GM04503 (cell line): ENCODE data around the gene MZT1.
"Not testable (repeated sequence)": the region's sequence is repeated elsewhere in the genome, so short reads cannot be mapped to it uniquely, and the experiment has no call there.

Source experiments
- DNase-seq: peaks from one replicate; pipeline ENCODE4 v3.0.0-alpha.2; 2012; ENCODE audit warnings: low read depth

MZT1 gene, protein sequence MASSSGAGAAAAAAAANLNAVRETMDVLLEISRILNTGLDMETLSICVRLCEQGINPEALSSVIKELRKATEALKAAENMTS

DNA sequence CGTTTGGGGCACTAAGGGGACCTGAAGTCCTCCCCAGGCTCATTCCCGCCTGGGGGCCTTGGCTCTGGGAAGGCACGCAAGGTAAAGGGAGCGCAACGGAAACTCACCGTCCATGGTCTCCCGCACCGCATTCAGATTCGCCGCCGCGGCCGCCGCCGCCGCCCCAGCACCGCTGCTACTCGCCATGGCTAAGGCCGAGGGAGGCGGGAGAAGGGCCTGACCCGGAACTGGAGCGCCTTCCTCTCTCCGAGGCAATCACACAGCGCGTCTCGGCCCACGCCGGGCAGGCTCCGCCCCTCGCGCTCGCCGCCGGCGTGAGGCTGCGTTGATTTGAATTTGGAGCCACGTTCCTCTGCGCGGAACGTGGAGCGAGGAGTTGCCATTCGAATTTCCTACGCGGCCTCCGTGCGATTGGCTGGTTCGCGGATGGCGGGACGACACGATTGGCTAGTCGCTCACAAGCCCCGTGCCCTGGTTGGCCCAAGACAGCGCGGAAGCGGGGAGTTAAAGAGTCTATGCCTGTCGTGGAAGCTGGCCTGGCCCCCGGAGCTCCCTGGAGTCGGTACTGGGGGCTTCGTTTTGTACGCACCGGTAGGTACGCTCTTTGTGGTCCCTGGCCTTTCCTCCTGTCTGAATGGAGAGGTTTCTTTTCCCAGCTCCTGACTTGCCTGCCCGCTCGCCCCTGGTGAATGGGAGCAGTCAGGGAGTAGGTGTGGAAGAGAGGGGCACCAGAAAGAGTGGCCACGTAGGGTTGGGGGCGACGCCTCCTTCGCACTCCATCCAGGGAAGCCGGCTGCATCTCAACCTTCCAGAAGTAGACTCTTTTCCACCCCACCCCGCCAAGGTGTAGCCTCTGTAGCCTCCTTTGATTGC is at the start of gene MZT1, which contains the start of gene BORA:
Gene MZT1, minus strand, starts transcription at position 213 of the 873 bp plus-strand sequence. Its CDS starts 27 bp downstream, at position 186.
Gene BORA, plus strand, starts transcription at position 507 of the 873 bp plus-strand sequence. CDS start 1,018 bp downstream, outside the sequence.
- DNase-seq = peak; percentile 91

DNA sequence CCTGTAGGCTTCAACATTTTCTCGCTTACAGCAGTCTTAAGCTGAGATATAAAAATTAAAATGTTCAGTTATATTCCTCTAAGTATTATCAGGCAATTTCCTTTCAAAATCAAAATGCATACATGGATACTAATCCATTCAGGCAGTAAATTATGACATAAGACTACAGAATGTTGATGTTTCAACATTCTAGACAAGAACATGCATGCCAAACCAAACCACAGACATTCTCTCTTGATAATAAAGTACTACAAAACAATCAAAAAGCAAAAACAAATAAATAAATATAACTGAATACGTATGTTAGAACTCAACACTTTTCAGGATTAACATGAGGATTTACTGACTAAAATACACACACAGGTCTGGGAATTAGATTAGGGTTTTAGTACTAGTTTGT is 46.6 kb upstream of the MZT1 start:
- DNase-seq = no peak

DNA sequence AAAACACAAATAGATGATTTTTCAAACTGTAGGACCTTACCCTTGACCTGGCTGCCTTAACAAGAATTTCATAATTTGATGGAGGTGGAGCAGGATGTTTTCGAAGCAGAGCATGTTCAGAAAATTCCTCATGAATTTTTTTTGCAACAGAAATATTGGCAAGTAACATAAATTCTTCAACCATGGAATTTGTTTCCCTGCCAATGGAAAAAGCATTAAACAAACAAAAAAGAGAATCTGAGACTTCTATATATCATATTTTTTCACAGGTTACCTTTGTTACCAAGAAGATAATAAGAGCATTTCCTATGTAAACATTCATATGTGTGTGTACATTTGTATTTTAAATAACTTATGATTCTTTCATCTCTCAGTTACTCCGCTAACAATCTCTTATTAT is 36.0 kb upstream of the MZT1 start:
- no peak for DNase-seq

DNA sequence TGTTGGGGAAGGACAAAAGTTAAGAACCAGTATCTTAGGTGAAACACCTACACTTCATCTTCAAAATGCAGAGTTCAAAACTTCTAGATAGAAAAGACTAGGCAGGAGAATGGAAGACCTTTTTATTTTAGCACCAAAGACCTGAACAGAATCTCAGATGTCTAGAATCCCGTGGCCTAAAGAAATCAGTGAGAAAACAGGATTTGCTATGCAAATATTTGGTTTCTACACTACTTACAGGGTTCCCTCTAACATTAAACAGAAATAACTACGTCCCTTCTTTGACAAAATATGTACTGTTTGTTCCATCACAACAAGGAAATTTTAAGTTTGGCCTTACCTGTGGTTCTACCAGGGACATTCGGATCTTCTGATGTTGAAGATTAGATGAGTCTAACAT is 32.8 kb upstream of the MZT1 start:
- DNase-seq = no peak

DNA sequence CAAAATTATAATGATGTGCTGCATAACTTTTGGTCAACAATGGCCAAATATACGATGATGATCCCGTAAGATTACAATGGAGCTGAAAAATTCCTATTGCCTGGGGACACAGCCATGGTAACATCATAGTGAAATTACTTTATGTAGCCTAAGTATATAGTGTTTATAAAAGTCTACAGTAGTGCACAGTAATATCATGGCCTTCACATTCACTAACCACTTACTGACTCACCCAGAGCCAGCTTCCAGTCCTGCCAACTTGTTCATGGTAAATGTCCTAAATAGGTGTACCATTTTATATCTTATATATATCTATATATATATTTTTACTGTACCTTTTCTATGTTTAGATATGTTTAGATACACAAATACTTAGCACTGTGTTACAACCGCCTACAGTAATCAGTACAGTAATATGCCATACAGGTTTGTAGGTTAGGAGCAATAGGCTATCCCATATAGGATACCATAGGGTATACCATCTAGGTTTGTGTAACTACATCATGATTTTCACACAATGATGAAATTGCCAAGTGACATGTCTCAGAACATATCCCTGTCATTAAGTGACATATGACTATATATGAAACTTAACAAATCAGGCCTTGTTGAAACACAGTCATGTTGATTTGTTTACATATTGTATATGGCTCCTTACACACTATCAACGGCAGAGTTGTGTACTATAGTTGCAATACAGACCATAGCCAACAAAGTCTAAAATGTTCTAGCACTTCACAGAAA is 30.5 kb upstream of the MZT1 start:
- DNase-seq = no peak

DNA sequence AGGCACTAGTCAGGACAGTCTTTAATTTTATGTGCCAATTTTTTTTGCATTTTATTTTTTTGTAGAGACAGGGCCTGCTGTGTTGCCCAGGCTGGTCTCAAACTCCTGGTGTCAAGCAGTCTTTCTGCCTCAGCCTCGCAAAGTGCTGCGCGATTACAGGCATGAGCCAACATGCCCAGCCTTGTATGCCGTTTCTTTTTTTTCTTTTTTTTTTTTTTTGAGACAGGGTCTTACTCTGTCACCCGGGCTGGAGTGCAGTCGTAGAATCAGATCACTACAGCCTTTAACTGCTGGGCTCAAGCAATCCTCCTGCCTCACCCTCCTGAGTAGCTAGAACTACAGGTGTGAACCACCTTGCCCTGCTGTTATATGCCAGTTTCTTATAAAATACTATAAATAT is 26.7 kb upstream of the MZT1 start:
- no peak for DNase-seq

DNA sequence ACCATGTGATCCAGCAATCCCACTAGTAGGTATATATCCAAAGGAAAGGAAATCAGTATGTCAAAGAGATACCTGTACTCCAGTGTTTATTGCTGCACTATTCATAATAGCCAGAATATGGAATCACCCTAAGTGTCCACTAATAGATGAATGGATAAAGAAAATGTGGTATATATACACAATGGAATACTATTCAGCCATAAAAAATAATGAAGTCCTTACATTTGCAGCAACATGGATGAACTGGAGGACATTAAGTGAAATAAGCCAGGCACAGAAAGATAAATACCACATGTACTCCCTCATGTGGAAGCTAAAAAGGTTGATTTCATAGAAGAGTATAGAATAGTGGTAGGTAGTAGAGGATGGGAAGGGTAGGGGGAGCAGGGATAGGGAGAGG is 23.8 kb upstream of the MZT1 start:
- no peak for DNase-seq

DNA sequence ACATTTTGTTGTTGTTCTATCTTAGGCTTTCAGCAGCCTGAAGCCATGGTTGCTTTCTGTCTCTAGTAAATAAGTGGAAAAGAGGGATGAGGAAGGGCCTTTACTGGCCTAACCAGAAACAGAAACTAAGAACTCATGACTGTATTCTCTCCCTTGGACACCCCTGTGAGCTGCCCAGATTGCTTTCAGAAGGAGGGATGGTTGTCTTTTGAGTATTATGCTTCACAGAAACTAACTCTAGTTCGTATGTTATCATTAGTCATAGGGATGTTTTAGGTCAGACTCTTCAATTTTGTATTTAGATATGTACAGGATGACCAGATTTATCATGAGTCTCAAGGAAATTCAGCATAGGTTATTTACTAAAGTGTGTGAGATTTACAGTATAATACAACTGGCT is 17.8 kb upstream of the MZT1 start:
- DNase-seq = no peak

DNA sequence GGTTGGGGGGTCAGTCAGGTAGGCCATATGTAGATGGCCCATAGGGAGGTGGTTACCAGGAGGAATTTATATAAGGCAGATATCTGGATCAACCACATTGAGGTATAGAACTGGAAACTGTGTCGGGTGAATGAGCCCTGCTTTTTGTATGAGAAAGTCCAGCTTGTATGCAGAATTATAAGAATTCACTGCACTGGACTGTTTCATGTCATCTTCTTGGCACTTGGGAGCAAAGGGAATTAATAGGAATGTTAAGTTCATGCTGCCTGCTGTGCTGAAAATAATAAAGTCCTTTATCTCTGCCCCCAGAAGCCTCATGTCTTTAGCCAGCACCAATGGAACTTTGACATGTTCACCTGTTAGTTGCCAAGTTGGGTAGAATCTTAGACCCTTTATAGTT is 12.6 kb upstream of the MZT1 start:
- no peak for DNase-seq

DNA sequence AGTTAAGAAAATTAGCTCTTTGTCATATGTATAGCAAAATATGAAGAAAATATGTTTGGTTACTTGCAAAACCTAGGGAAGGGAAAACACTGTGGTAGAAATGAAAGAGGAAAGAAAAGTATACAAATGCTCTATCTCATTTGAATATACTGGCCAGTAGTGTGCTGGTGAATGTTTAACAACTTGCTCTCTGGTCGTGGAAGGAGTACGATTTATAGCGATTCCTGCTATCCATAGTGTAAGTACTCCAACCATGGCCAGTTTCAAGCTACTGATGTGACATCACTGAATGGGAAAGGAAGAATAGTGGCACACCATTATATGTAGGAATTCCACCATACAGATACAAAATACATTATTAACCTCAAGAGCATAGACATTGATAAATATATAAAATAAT is 9.6 kb upstream of the MZT1 start:
- no peak for DNase-seq

DNA sequence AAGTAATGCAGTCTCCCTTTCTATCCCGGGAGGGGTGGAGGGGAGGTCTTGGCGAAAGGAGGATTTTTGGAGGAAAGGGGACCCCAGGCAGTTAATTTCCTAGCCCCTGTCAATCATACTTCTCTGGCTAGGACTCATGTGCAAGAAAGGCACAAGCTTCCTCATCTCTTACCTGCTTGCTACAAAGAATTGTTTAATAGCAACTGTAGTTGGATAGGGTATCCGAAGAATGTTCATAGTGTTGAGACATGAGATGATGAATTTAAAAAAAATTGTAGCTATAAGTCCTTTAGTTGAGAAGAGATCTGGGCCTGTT is 819 bp upstream of the MZT1 start:
- no peak for DNase-seq

DNA sequence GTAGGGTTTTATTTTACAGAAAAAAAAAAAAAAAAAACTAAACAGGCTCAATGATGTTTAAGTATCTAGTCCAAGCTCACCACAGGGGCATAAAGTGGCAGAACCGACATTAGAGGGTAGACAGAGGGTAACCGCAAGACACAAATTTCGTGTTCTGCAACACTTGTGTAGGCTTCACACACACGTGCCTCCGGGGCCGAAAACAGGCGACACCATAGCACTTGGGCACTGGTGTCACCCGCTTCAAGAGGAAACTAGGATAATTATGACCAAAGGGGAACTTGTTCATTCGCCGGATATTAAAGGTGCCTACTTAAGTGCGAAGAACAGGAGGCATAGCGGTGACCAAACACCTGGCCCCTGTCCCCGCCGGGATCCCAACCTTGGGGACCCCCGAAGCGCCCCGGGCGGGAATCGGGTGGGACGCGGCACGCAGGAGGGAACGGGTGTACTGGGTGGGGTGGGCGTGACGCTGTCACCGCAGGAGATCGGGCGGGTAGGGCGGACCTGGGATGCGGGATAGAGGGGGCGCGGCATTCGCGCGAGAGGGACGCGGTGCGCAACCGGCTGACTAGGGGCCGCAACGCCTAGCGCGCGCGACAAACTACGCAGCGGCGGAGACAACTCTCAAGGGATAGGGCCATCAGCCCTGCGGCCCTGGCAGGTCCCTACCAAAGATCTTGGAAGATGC is 558 bp downstream of the MZT1 start:
- no peak for DNase-seq

DNA sequence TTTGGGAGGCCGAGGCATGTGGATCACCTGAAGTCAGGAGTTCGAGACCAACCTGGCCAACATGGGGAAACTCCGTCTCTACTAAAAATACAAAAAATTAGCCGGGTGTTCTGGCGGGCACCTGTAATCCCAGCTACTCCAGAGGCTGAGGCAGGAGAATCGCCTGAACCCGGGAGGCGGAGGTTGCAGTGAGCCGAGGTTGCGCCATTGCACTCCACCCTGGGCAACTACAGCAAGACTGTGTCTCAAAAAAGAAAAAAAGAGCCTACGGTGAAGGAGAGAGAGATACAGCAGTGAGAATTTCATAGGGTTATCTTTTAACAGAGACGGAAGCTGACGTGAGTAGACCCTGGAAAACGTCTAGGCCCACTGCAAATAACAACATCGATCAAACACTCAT is 1.2 kb downstream of the MZT1 start:
- DNase-seq = not testable (repeated sequence)

DNA sequence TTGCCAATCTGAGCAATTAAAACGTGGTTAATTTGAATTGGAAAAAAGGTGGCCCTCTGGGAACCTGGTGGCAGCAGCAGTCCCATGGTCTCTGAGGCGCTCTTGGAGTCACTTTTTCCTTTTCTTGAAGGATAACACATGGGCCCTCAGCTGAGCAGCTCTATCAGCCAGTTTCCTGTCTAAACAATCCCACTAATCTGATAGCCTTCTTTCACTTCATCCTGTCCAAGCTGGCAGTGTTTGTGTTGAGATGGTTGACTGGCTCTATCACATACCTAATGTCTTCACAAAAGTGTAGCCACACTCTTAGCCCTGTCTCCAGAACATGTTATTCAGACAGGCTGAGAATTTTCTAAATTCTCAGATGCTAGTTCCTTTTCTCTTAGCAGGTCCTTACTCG is 10.7 kb downstream of the MZT1 start:
- DNase-seq = no peak

DNA sequence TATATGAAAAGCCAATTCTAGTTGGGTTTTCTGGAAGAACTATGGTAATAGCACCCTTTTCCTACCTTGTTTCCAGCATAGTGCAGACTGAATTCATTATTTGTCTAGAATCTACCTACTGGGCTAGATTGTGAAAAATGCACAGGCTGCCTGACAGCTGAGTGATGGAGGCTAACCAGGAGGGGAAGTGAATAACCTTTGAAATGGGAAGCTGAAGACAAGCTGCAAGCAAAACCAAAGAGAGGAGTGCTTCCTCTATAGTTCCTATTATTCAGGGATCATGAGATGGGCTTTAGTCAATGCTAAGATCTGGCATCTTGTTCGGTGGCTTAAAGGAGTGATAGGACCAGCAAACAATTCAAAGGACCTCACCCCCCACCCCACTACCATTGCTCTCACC is 26.9 kb downstream of the MZT1 start:
- DNase-seq = no peak

DNA sequence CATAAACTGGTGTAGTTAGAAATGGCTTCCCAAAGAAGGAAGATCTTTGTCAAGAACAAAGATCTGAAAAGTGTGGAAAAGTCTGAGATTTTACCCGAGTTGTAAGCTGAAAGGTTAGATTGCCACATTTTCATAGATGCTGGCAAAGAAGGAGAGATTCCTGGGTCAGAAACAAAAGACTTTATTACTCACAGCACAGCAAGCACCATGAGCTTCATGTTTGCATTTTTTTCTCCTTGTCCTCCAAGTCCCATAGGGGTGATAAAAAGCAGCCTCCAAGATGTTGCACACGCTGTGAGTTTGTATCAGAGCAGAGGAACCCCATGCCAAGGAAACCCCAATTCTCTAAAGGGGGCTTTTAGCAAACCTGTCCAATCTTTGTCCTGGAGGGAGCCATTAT is 29.3 kb downstream of the MZT1 start:
- peak; percentile 7 for DNase-seq

DNA sequence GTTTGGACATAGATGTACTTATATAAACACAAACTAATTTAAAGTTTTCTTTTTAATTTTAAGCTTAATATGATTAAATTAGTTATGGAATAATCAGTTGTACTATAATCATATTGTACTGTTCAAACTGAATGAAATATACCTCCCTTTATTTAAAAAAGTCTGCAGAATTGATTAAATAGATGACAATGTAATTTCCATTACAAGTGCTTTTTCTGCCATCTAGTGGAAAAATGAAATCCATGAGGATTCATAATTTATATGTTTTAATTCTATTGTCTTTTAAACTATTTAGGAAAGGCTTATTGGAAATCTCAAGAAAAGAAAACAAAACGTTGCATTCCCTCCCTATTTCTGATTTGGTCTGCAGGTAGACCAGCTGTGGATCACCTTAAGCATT is 30.9 kb downstream of the MZT1 start:
- no peak for DNase-seq

DNA sequence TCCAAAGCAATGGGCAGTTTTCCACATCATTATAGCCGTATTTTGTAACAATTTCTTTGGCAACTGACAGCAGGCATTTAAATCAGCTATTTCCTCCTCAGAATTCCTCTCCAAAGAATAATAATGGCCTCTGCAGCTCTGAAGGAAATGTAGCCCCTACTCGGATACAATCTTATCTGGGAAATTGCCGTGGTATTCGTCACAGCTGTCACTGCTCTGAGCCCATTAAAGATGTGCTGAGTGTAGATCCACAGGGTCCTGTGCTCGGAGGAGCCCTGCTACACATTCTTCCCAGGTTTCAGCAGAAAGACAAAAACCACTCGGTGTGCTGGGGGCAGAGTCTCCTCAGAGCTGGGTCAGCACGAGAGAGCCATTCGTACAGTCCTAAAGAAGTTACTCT is 33.1 kb downstream of the MZT1 start:
- no peak for DNase-seq

DNA sequence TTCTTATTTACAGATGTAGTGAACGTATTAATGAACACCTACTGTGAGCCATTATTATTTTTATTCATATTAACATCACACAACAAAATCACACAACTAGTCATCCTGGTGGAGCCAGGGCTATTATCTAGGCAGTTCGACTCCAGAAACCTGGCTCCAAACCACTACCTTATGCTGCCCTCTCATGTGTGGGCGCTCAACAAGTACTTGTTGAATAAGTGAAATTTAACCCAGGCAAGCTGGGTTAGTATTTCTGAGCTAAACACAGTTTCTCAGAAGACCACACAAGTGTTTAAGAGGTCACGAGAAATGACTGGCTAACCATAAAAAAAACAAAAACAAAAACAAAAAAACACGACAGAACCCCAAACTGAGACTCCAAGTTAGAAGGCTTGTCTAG is 33.6 kb downstream of the MZT1 start:
- DNase-seq = no peak

DNA sequence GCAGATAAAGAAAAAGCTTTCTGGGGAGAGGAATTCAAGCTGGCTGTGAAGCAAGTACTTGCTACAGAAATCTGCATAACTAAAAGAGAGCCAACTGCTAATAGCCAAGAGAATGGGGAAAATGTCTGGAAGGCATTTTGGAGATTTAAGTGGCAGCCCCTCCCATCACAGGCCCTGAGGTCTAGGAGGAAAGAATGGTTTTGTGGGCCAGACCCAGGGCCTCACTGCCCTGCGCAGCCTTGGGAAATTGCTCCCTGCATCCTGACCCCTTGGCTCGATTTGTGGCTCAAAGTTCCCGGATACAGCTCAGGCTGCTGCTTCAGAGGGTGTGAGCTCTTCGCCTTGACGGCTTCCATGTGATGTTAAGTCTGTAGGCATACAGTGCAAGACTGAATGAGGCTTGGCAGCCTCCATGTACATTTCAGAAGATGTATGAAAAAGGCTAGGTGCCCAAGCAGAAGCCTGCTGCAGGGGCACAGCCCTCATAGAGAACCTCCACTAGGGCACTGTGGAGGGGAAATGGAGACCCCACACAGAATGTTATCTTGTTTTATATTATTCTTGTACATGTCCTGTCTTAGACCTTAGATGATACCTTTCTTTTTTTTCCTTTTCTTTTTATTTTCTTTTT is 34.4 kb downstream of the MZT1 start:
- DNase-seq = no peak

DNA sequence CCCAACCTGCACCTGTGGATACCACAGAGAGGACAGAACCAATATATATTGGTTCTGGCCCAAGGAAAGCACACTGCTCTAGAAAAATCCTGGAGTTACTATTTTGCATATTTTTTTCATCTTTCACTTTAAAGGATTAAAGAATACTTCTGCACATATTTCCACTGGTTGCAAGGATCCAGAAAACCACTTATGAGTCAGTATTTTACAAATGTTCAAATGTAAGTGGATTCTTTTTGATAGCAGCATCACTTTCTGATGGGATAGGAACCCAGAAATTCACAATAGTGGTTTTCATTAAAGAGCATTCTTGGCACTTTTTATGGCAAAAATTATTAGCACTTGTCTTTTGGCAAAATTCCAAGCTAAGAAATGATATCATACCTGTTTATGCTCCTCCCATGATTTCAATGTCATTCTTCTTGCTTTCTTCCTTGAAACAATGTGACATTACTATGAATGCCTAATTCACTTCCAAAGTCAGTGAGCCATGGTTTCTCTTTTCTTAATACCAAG is 38.2 kb downstream of the MZT1 start:
- DNase-seq = no peak

DNA sequence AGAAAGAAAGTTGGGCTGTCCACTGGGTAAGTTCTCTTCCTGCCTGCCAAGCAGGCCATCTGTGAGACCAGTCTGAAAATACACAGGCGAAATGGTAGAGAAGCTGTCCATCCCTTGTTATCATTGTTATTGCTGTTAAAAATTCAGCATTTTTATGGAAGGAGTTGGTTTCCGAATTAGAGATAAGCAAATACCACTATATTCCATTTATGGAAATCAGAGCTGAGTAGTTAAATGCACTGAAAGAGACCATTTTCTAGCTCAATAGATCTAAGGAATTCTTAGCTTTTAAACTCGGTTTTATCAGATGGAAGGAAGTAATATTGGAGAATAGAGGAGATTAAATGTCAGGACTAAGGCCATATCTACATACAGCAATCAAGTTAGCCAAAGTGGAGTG is 40.7 kb downstream of the MZT1 start:
- DNase-seq = no peak
